Thyroid gland (tissue), 4 donors: Measurements from ENCODE around the gene CCDC86.

Source experiments
- CTCF ChIP-seq, 6 experiments: fragments of 200-600 bp in 3 of 6; fragments of 450-650 bp in 3 of 6; sonication (generic) in 3 of 6; IDR thresholded peaks; one replicate each; pipeline ENCODE4 v1.5.1; 2016 to 2019; ENCODE audit warnings: antibody characterized with exemption in 6 of 6, mild to moderate bottlenecking in 2 of 6, inconsistent platforms in 1 of 6, moderate library complexity in 1 of 6
- POLR2A ChIP-seq, 2 donors: fragments of 450-650 bp; IDR thresholded peaks; one replicate each; pipeline ENCODE4 v1.6.1; 2017; ENCODE audit warnings: antibody characterized with exemption in 2 of 2, mild to moderate bottlenecking in 2 of 2, moderate library complexity in 1 of 2

GRCh38 chr11:60795291-60795690, 46.6 kb upstream of the CCDC86 start:
- TF ChIP-seq CTCF (IDR thresholded peaks at IDR 0.05) (no peak), POLR2A (IDR thresholded peaks at IDR 0.05) (no peak)
